ENCODE results near the gene EXD3. TPM values are rescaled to one million over a fixed set of nuclear protein-coding genes. Genes with fewer than 3 reads are reported as not detected.

EXD3 gene
- total and polyA plus RNA-seq, 2 donors (not counting 1 experiment from before 2014, with no cell fraction given): 2.6 to 13.0 TPM

DNA sequence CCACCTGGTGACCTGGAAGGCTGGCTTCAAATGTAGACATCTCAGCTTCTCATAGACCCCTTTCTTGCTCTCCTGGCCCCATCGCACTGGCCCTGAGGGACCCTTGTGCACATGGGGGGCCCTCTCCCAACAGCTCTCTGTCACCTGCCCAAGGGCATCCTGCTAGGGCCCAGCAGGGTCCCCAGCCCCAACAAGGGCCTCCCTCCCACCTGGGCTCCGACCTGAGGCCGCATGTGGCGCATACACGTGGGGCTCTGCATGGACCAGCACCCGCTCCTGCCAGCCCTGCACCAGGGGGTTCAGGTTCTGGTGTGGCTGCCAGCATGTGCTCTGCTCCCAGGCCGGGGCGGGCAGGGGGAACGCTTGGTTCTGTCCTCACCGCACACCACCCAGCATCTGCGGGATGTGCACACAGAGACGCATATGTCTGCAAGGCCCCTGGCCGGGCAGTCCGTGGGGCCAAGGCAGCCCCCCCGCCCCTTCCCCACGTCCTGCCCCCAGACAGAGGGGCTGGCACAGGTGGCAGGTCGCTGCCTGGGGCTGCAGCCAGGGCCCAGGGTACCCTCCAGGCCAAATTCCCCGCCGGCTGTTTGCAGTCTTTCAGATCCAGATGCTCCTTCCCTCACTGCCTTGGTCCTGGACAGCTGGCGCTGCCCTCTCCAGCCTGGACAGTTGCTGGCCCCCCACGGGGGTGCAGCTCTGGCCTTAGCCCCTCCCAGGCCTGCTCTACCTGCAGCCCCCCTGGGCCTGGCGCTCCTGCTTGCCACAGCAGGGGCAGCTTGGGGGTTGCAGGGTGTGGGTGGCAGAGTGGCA is 103.0 kb downstream of the EXD3 start:
- H3K4me3 ChIP-seq (replicated peaks in 1 of 4; ENCODE audit: control extremely low read depth in 1 of 4, insufficient read depth in 1 of 4, low read depth in 3 of 4, low read length in 4 of 4): no peak overlapping the region
- DNase-seq (ENCODE audit: low read depth in 2 of 2): no peak
- no peaks in the 10 kb centered on the region for H4K20me1 ChIP-seq (ENCODE audit: control insufficient read depth, extremely low read depth, insufficient read depth, low read length)
- H3K27me3 ChIP-seq (ENCODE audit: control insufficient read depth, insufficient read depth, low read length): no peaks in the 10 kb centered on the region
- no peaks in the 10 kb centered on the region for H3K36me3 ChIP-seq (ENCODE audit: control insufficient read depth, insufficient read depth, low read length)
- no peak overlapping the region for H2AFZ ChIP-seq (ENCODE audit: low read length)
- no peak overlapping the region for H3K27ac ChIP-seq (ENCODE audit: insufficient read depth, low read length)
- no peak overlapping the region for H3K4me2 ChIP-seq (ENCODE audit: extremely low read depth, insufficient read depth, low read length)
- no peaks in the 10 kb centered on the region for H3K9me3 ChIP-seq (ENCODE audit: control insufficient read depth, insufficient read depth, low read depth, low read length)
- H3K9ac ChIP-seq (ENCODE audit: insufficient read depth, low read length): no peak overlapping the region
- H3K79me2 ChIP-seq (ENCODE audit: control insufficient read depth, insufficient read depth, low read length): no peaks in the 10 kb centered on the region
- TF ChIP-seq EZH2 (IDR thresholded peaks at IDR 0.05; ENCODE audit: low read length, missing control alignments): no peak
- TF ChIP-seq, protein P1, sequence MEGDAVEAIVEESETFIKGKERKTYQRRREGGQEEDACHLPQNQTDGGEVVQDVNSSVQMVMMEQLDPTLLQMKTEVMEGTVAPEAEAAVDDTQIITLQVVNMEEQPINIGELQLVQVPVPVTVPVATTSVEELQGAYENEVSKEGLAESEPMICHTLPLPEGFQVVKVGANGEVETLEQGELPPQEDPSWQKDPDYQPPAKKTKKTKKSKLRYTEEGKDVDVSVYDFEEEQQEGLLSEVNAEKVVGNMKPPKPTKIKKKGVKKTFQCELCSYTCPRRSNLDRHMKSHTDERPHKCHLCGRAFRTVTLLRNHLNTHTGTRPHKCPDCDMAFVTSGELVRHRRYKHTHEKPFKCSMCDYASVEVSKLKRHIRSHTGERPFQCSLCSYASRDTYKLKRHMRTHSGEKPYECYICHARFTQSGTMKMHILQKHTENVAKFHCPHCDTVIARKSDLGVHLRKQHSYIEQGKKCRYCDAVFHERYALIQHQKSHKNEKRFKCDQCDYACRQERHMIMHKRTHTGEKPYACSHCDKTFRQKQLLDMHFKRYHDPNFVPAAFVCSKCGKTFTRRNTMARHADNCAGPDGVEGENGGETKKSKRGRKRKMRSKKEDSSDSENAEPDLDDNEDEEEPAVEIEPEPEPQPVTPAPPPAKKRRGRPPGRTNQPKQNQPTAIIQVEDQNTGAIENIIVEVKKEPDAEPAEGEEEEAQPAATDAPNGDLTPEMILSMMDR (conservative IDR thresholded peaks at IDR 0.05 in 1 of 2, IDR thresholded peaks at IDR 0.05 in 1 of 2; ENCODE audit: low read depth in 1 of 2, low read length in 2 of 2): no peak
- H3K4me1 ChIP-seq (ENCODE audit: control insufficient read depth, extremely low read depth, insufficient read depth, low read length): no peaks in the 10 kb centered on the region

DNA sequence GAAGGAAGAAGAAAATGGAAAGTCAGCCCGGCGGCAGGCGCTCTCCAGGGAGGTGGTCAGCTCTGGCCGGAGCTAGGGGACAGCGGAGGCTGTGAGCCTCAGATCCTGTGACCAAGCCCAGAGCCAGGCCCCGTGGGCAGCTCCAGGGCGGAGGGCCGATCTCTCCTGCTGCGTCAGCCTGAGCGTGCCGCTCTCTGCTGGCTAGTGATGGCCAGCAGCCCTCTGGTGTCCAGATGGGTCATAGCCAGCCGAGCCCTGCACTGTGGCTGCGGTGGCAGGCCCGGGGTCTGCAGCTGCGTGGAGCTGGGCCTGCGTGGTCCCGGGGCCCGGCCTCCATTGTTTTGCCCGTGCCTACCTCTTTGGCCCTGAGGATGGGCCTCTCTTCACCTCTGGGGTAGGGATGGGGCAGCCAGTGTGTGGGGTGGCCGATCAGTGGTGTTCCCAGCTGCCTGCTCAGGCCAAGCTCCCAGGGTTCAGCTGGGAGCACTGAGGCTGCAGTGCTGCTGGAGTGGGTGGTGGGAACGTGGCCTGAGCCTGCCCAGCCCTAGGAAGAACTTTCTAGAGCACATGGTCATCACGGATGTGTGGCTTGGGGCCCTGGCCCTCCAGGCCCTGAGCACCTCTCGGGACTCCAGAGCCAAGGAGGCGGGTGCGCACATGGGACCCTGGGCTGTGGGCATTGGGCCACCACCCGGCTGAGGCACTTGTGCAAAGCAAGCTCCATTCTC is 103.8 kb downstream of the EXD3 start:
- peak in 1 of 2 donors; percentile 43 for DNase-seq (ENCODE audit: low read depth in 2 of 2)
- Histone ChIP-seq H3K36me3 (ENCODE audit: control insufficient read depth, insufficient read depth, low read length) (no peaks in the 10 kb centered on the region), H3K79me2 (ENCODE audit: control insufficient read depth, insufficient read depth, low read length) (no peaks in the 10 kb centered on the region), H3K9ac (ENCODE audit: insufficient read depth, low read length) (no peak overlapping the region), H3K4me1 (ENCODE audit: control insufficient read depth, extremely low read depth, insufficient read depth, low read length) (no peaks in the 10 kb centered on the region), H3K4me3 (replicated peaks in 1 of 4; ENCODE audit: control extremely low read depth in 1 of 4, insufficient read depth in 1 of 4, low read depth in 3 of 4, low read length in 4 of 4) (no peak overlapping the region), H3K27me3 (ENCODE audit: control insufficient read depth, insufficient read depth, low read length) (no peaks in the 10 kb centered on the region), H2AFZ (ENCODE audit: low read length) (no peak overlapping the region), H3K4me2 (ENCODE audit: extremely low read depth, insufficient read depth, low read length) (no peak overlapping the region), H3K9me3 (ENCODE audit: control insufficient read depth, insufficient read depth, low read depth, low read length) (no peaks in the 10 kb centered on the region), H3K27ac (ENCODE audit: insufficient read depth, low read length) (no peak overlapping the region), H4K20me1 (ENCODE audit: control insufficient read depth, extremely low read depth, insufficient read depth, low read length) (no peaks in the 10 kb centered on the region)
- TF ChIP-seq, protein P1 (conservative IDR thresholded peaks at IDR 0.05 in 1 of 2, IDR thresholded peaks at IDR 0.05 in 1 of 2; ENCODE audit: low read depth in 1 of 2, low read length in 2 of 2): peak; percentile 13 to 14
- no peak for TF ChIP-seq EZH2 (IDR thresholded peaks at IDR 0.05; ENCODE audit: low read length, missing control alignments)

DNA sequence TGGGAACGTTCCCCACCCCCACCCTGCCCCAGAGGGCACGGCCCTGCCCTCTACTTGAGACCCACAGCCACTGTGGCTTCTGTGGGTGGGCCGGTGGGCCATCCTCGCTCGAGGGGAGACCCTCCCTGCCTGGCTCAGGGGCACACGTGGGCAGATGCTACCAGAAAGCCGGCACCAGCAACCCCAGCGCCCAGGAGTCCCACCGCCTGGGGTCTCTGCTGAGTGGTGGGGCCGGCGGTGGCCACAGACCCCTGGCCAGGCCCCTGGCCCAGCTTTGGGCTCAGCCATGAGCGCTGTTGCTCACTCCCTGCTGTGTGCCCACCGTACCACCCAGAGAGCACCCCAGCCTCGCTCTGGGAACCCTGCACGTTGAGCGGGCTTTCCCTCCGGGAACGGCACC is 104.4 kb downstream of the EXD3 start:
- Histone ChIP-seq H3K4me2 (ENCODE audit: extremely low read depth, insufficient read depth, low read length) (no peak overlapping the region), H3K27me3 (ENCODE audit: control insufficient read depth, insufficient read depth, low read length) (no peaks in the 10 kb centered on the region), H4K20me1 (ENCODE audit: control insufficient read depth, extremely low read depth, insufficient read depth, low read length) (no peaks in the 10 kb centered on the region), H3K4me1 (ENCODE audit: control insufficient read depth, extremely low read depth, insufficient read depth, low read length) (no peaks in the 10 kb centered on the region), H3K36me3 (ENCODE audit: control insufficient read depth, insufficient read depth, low read length) (no peaks in the 10 kb centered on the region), H3K9me3 (ENCODE audit: control insufficient read depth, insufficient read depth, low read depth, low read length) (no peaks in the 10 kb centered on the region), H2AFZ (ENCODE audit: low read length) (no peak overlapping the region), H3K27ac (ENCODE audit: insufficient read depth, low read length) (no peak overlapping the region), H3K9ac (ENCODE audit: insufficient read depth, low read length) (no peak overlapping the region), H3K79me2 (ENCODE audit: control insufficient read depth, insufficient read depth, low read length) (no peaks in the 10 kb centered on the region), H3K4me3 (replicated peaks in 1 of 4; ENCODE audit: control extremely low read depth in 1 of 4, insufficient read depth in 1 of 4, low read depth in 3 of 4, low read length in 4 of 4) (no peak overlapping the region)
- DNase-seq (ENCODE audit: low read depth in 2 of 2): no peak
- TF ChIP-seq EZH2 (IDR thresholded peaks at IDR 0.05; ENCODE audit: low read length, missing control alignments): no peak
- TF ChIP-seq, protein P1 (conservative IDR thresholded peaks at IDR 0.05 in 1 of 2, IDR thresholded peaks at IDR 0.05 in 1 of 2; ENCODE audit: low read depth in 1 of 2, low read length in 2 of 2): no peak
